NCI-H748 (cell line): Measurements from ENCODE around the gene RBM33.

Source experiments
- DNase-seq: peaks from one replicate; lab custom pipeline; 2025; ENCODE audit not compliant: unreplicated experiment; lab: John Stamatoyannopoulos, UW

Gene RBM33

GRCh38 chr7:155804897-155805825, 160.7 kb downstream of the RBM33 start:
- DNase-seq, result no peak

GRCh38 chr7:155805826-155806095, 161.3 kb downstream of the RBM33 start:
- DNase-seq, result no peak

GRCh38 chr7:155806096-155806871, 161.8 kb downstream of the RBM33 start:
- DNase-seq, result no peak

GRCh38 chr7:155807065-155807671, 162.7 kb downstream of the RBM33 start:
- no peak for DNase-seq

- DNase-seq, result no peak
Measured at GRCh38 chr7:155807789-155808548, 163.5 kb downstream of the RBM33 start.

GRCh38 chr7:155808549-155809331, 164.3 kb downstream of the RBM33 start:
- no peak for DNase-seq

- DNase-seq, result no peak
Measured at GRCh38 chr7:155809332-155809946, 165.0 kb downstream of the RBM33 start.

- DNase-seq, result peak; percentile 77
Measured at GRCh38 chr7:155809947-155810769, 165.7 kb downstream of the RBM33 start.

- peak; percentile 59 for DNase-seq
Measured at GRCh38 chr7:155810770-155811559, 166.5 kb downstream of the RBM33 start.

- DNase-seq, result peak; percentile 58
Measured at GRCh38 chr7:155811560-155811894, 167.1 kb downstream of the RBM33 start.

- peak; percentile 87 for DNase-seq
Measured at GRCh38 chr7:155811895-155812761, 167.7 kb downstream of the RBM33 start, which contains the start of gene SHH. SHH (minus strand) TSS chr7:155812463; CDS start chr7:155812122, 341 bp downstream.

- DNase-seq, result no peak
Measured at GRCh38 chr7:155813125-155813524, 168.7 kb downstream of the RBM33 start.

GRCh38 chr7:155813546-155814315, 169.3 kb downstream of the RBM33 start:
- DNase-seq, result no peak

- DNase-seq, result no peak
Measured at GRCh38 chr7:155814316-155815276, 170.1 kb downstream of the RBM33 start.
